GM19238 (cell line): ENCODE measurements around the gene HOXB3.
A peak's percentile ranks its signal among the peaks of the same experiment; 100 is the strongest.

Source experiments
- DNase-seq: peaks from one replicate; pipeline ENCODE4 v3.0.0; 2011; ENCODE audit warnings: low spot score; ENCODE audit not compliant: insufficient read length

HOXB3 gene

GRCh38 chr17:48589831-48590606, at the start of gene HOXB3:
HOXB3 (minus strand) TSS chr17:48590241; CDS start chr17:48552474, 37,767 bp downstream.
- DNase-seq: no peak

DNA sequence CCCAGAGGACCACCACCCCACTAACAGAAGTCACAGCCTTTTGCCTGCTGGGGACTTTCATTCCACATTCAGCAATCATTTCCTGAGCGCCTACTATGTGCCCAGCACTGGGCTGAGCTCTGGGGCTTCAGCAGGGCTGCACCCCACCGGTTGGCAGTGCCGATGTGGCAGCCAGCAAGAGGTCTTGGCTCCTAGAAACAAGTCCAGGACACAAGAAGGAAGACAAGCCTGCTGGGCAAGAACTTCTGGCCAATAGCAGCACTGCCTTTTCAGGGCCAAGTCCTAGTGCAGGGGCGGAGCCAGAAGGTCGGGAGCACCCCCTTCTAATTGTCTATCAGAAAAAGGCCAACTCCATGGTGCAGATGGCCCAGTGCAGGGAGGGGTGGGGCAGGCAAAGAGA, 49.1 kb upstream of the HOXB3 start:
- DNase-seq: peak; percentile 0

- DNase-seq: peak; percentile 4
Measured at GRCh38 chr17:48637323-48638260, 47.6 kb upstream of the HOXB3 start.

DNA sequence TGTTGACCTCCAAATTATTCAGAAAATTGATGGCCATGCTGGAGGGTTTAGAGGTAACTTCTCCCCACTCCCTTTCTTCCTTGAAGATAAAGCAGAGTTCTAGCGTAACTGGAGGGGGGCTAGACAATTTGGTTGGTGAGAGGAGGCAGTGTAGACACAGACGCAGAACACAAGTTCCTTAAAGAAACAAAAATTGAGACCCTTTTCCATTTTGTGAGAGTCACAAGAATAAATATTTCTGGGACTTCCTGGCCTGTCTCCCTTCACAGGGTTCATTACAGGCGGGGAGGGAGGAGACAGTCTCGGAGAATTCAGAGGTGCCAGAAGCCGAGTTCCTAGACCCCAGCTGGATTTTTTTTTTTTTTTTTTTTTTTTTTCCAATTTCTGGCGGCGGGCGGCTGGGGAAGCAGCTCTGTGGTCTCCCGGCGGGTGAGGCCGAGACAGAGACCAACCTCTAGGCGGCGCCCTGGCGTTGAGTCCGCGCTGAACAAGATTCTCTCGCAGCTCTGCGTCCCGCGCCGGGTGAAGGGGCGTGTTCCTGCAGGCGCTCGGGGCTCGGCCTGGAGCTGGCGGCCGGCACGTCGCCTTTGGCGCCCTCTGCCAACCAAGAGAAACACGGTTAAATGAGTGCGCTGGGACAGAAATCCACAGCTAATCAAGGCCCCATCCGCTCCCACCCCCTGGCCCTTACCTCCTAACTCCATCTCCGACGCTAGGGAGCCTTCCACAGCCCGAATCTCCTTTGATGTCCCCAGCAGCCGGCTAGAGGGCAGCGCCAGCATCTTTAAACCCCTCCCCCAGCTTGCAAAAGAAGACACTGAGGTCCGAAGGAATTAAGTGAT, 46.4 kb upstream of the HOXB3 start:
- peak; percentile 71 for DNase-seq

- no peak for DNase-seq
Measured at GRCh38 chr17:48634493-48635208, 44.6 kb upstream of the HOXB3 start.

DNA sequence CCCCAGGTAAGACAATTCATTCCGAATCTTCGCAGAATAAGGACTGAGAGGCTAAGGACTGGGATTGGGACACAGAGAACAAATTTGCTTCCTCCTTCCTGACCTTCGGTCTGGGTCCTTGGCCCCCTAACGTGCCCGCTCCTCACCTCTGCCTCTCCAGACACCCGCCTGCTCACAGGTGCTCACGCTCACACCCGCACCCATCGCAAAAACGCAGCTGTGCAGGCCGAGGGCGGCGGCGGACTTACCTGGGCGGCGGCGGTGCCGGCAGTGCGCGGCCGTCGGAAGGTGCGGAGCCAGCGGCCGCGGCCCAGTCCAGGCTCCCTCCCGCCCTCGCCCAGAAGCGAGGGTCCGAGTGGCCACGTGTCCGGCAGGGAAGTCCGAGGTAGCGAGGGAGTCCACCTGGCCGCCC, 43.2 kb upstream of the HOXB3 start:
- DNase-seq: no peak

- DNase-seq: no peak
Measured at GRCh38 chr17:48632579-48633265, 42.7 kb upstream of the HOXB3 start.

DNA sequence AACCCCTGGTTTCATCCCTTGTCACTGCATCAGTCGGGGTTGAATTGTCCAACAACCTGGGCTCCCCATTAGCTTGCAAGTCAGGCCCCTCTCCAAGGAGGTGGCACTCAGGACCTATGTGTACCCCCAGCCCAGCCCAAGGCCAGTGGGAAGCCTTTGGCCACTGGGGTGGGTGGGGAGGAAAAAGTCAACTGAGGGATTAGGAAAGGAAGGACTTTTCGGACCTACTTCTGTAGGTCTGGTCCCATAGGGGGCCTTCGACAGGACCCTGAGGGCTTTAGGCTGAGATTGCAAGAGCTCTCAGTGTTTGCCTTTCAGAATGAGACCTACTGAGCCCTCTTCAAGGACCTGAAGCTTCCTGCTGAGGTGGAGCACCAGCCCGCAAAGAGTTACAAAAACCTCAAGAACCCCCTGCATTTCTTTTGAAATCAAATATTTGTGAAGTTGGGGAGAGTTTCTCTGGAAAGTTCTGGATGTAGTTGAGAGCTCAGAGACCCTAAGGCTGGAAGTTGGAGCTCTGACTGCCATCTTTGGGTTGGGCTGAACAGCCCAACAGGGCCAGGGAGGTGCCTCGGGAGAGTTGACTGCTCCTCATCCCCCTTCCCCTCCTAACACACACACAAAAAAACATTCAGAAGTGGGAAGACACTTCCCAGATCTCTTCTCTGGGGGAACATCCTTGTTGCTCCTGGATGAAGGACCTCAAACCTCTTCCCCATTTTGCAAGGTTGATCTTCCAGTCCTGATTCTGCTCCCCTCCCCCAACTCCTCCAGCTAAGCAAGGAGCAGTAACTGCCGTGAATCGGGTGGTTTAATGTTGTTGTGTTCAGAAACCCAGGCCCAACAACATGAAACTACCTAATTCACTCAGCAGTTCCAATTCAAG, 41.9 kb upstream of the HOXB3 start:
- no peak for DNase-seq

DNA sequence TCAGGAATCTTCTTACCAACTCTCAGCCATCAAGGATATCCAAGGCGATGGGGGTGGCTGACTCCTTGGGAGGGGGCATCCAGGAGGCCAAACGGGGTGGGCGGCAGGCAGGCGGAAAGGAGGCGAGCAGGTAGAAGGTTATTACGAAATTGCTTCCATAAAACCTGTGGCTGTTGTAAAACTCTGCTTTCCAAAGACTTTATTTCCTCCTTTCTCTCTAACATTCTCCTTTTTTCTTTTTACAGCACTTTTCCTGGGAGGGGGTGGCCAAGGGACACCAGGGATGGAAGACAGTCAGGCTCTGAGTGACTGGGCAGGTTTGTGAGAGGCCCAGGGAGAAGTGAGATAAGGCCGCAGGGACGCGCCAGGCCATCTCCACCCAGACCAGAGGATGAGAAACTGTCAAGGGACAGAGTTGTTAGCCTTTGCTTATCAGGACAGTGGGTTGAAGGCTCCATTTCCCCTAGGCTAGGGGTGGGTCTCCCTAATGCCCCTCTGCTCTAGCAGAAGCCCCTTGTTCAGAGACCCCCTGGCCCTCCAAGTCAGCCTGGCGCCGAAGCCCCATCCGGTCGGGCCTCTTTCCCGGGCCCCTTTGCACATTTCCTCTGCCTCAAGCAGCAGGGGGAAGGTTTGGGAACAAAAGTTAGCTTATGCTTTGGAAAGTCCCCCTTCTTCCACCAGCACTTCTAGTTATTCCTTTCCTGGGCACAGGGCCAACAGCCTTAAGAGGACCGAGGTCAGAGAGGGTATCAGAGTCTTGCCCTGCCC, 41.1 kb upstream of the HOXB3 start:
- no peak for DNase-seq

DNA sequence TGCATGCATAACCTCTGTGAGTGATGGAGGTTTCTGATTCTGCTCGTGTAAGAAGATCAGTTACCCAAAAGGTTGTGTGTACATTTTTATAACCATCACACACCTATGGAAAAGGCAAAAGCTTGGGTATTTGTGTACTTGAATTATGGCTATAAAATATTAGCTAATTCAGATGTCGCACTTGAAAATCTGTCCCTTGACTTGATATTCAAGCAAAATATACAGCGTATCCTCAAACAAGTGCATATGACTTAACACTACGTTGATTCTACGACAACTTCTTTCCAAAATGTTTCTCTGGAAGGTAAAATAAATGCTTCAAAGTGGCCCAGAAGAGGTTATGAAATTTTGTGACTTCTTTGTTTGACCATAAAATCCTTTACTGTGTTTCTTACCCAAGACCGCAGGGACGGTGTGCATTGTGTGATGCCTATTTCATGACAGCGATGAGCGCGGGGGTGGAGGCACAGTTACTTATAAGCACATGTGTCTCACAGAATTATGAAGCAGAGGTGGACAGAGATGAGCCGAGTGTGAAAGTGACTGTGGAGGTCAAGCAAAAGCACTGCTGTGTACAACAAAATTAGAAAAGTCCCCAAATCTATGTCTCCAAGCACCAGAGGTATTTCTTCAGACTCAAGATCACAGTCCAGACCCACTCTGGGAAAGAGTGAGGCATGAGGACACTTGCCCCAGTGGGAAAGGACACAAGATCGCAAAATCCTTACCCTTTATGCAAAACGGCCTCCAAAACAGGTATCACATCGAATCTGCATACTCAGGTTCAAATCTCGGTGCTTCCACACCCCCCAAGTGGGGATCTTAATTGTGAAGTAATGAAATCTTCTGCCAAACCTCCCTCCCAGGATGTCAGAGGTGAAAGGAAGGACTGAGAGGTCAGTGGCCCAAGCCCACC, 40.2 kb upstream of the HOXB3 start:
- no peak for DNase-seq

DNA sequence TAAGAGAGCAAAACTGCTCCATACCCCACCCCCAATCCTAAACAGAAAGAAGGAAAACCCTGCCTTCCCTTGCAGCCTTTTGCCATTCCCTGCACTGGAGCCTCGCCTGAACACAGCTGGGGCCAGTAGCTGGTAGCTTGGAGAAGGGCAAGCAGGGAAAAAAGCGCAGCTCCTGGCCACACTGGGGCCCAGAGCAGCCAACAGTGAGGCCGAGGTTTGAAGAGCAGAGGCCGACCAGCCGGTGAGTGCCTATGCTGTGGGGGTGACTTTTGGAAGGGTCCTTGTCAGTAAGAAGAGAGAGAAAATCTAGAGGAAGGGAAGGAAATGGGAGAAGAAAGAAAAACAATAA, 39.3 kb upstream of the HOXB3 start:
- no peak for DNase-seq

- DNase-seq: no peak
Measured at GRCh38 chr17:48628649-48629410, 38.8 kb upstream of the HOXB3 start.

DNA sequence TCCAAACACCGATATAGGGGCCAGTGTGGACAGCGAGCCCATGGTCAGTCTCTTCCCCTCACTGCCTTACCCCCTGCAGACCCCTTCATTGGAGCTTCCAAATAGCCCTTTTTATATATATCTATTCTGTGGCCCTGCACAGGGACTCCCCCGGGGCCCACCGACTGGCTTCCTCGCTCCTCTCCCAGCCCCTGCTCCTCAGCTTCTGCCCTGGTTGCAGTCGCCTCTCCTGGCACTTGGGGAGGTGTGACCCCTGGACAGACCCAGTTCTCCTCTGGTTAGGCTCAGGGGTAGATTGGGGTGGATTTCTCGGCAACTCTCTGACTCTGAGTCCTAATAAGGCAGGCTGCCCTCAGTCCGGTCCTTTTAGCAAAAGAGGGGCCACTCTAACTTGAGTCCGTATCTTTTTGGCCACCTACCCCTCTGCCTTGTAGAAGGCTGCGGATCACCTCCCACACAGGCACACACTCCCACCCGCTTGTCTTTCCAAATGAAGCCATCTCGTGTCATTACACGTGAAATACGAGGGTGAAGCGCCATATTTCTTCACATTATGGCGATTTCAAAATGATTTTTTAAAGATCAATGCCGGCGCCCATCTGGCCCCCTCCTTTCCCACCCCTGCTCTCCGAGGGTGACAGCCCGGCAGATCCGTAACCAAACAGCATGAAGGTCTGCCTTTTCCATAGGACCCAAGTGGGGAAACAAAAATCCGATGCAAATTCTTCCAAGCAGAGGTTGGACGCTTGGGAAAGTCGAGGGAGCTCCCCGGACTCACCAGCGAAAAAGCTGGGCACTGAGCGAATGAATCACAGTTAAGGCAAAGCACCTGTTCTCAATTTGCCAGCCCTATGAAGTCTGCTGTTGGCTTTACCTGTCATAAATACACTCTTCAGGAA, 37.8 kb upstream of the HOXB3 start:
- DNase-seq: no peak

- DNase-seq: no peak
Measured at GRCh38 chr17:48627118-48627597, 37.1 kb upstream of the HOXB3 start.

GRCh38 chr17:48626245-48627117, 36.4 kb upstream of the HOXB3 start, which contains the start of gene HOXB9:
HOXB9 (minus strand) TSS chr17:48626358; CDS start chr17:48626269, 89 bp downstream.
- no peak for DNase-seq
